HG02571 (cell line): Measurements from ENCODE around the gene C1QBP.
"Not testable (repeated sequence)": the region's sequence is repeated elsewhere in the genome, so short reads cannot be mapped to it uniquely, and the experiment has no call there.

Experiments
- ATAC-seq: cut with Tn5 transposase; IDR thresholded peaks from one replicate; pipeline ENCODE4 v1.9.1; 2021; ENCODE audit warnings: mild to moderate bottlenecking, moderate library complexity; ENCODE audit not compliant: unreplicated experiment

C1QBP gene

DNA sequence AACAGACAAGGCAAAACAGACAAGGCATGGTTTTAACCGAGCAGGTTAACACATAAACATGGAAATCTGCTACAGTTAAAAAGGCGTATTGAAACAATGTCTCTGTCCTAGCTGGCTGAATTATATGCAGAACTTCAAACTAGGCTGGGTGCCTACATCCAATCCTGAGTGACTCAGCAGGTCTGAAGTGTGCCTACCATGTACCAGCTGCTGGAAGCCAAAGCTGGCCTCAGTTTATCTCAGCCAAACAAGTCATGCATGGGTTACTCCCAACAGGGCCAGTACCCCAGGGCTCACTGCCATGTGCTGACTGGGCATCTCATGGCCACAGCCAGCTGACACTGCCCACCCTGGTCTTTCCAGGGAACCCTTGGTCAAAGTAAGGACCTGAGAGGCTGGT is 4.0 kb downstream of the C1QBP start:
- no peak for ATAC-seq

DNA sequence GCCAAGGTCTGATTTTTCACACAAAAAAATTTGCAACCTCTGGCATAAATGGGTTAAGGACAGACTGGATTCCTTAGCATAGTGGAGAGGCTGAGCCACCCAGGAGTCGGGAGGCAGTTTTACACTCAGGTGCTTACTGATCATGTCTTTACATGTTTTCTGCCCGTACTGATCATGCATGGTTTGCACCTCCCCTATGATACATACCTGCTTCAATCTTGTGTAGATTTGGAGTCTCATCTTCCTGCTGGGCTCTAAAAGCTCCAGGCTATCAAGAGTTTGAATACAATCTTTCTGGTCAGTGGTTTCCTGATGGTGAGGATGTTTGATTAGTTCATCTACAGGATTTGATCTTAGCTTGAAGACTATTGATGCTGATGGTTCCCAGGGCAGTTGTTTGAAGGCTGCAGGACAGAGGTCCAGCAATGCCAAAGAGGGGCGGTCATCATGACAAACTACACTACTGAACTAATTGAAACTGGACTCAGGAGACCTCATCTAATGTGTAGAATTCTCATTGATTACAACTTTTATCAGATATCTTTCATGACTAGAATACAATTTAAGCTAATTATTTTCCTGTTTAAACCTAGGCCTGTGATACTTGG is 6.9 kb downstream of the C1QBP start:
- ATAC-seq, result no peak

DNA sequence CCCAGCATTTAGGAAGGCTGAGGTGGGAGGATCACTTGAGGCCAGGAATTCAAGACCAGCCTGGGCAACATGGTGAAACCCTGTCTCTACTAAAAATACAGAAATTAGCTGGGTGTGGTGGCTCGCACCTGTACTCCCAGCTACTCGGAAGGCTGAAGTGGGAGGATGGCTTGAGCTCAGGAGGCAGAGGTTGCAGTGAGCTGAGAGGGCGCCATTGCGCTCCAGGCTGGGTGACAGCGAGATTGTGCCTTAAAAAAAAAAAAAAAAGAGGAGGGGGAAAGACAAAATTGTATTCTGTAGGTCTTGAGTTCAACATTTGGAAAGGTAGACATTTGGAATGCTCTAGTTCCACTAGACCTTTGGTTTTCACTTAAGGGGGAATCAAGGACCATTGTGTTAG is 7.7 kb downstream of the C1QBP start:
- not testable (repeated sequence) for ATAC-seq

DNA sequence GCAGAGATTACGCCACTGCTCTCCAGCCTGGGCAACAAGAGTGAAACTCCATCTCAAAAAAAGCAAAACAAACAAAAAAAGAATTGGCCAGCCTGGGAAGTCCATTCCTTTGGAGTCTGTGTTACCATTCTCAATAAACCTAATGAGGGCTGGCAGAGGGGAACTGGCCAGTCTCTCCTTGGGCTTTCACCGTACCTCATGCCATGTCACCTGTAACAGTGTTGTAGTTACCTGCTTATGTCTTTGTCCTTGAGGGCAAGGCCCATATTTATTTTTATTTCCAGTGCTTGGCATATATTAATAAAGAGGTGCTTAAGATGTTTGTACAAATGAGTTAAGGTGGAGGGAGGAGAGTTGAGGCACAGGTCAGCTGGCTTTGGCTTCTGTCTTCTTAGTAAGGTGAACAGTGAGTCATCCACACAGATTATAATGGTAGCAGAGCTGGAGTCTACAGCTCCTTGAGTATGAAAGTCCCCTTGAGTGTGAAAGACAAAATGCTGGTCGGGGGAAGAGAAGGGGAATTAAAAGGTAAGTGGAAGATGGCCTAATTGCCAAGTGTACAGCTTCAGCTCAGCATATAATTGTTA is 8.4 kb downstream of the C1QBP start:
- no peak for ATAC-seq

DNA sequence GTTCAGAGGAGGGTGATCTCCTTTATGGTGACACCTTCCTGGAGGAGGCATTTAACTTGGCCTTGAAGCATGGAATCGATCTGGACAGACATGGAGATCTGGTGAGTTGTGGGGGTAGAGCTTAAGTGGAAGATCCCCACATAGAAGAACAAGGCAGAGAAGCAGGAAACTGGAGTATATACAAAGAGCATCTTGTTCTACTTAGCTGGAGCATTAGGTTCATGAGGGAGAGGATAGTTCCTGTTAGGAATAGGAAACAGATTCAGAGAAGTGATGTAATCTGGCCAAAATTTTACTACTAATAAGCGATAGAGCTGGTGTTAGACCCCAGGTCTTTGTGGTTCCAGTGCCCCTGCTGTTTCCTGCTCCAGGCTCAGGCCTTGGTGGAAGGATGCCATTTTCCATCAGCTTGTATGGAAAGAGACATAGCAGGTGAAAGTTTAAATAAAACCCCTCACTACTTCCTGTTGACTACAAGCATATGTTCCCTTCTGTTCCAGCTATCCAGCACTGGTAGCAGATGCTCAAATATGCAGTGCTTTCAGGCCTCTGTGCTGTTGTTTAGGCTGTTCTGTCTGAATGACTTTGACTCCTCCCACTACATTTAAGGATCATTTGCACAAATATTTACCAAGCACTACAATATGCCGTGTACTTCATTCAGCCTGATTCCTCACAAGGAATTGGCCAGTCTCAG is 9.6 kb downstream of the C1QBP start:
- ATAC-seq, result no peak

DNA sequence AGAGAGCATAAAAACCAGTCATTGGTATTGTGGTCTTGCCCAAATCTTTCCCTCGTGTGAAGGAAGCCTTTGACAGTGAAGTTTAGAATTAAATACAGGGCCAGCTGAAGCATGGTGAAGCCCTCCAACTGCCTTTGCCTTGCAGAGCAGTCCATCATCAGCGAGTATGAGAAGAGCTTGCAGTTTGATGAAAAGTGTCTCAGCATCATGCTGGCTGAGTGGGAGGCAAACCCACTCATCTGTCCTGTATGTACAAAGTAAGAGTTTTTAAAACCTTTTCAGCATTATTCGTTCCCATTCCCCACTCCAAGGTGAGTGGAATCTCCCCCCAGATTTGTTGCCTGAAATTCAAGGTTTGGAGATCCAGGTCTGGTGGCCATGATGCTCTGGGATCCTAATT is 13.1 kb downstream of the C1QBP start:
- ATAC-seq, result no peak

DNA sequence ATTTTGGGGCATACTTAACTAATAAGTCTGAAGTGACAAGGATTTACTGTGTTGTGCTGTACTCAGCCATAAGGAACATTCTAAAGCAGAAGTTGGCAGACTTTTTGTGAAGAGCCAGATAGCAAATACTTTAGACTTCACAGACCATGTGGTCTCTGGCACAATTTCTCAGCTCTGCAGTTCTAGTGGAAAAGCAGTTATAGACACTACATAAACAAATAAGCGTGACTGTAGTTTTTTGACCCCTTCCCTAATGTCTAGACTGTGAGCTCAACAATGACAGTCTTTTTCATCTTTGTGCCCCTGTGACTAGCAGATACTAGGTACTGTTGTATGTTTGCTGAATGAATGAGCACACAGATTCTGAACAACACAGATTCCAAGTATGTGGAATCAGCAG is 14.0 kb downstream of the C1QBP start:
- no peak for ATAC-seq

DNA sequence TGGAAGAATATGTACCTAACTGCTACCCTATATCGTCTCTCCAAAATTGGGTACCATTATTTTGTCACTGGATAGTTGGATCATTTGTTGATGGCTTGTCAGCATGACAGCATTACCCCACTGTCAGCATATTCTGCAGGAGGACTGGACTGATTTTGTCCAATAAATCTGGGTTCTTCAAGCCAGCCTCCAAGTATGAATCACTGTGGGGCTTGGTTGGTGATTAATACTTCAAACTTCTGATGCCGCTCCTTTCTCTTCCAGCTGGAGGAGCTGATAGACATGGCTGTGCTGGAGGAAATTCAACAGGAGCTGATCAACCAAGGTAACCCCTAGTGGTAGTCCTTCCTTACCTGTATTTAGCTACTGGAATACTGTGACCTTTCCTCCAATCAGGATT is 16.4 kb downstream of the C1QBP start:
- no peak for ATAC-seq

DNA sequence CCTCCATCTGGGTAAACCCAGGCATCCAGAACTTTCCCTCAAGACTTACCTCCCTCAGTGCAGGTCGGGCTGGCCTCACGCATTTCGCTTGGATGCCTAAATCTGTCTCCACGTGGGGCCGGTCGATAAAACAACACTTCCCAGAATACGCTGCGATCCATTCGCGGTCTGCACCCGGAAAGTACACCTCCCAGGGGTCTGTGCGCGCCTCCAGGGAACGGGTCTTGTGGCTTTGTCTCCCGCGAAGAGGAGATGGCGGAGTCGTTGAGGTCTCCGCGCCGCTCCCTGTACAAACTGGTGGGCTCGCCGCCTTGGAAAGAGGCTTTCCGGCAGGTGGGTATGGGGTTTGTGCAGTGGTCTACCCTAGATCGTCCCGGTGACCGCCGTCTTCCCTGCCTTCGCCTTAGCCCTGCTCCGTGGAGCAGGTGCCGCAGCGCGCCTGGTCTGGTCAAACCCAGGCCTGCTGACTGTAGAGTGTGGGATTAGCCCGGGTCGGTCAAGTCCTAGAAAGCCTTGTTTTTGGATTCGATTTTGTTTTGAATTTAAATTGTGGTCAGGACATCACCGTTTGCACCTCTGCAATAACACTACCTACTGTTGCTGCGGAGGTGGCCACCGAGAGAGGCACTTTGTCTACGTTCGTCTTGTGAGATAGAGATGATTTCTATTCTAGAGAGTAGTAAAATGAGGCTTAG is 18.8 kb downstream of the C1QBP start, which contains the start of gene RPAIN:
RPAIN (plus strand) TSS at position 224 of the 695 bp plus-strand sequence; CDS start at position 253, 29 bp downstream.
- ATAC-seq, result peak; percentile 65

DNA sequence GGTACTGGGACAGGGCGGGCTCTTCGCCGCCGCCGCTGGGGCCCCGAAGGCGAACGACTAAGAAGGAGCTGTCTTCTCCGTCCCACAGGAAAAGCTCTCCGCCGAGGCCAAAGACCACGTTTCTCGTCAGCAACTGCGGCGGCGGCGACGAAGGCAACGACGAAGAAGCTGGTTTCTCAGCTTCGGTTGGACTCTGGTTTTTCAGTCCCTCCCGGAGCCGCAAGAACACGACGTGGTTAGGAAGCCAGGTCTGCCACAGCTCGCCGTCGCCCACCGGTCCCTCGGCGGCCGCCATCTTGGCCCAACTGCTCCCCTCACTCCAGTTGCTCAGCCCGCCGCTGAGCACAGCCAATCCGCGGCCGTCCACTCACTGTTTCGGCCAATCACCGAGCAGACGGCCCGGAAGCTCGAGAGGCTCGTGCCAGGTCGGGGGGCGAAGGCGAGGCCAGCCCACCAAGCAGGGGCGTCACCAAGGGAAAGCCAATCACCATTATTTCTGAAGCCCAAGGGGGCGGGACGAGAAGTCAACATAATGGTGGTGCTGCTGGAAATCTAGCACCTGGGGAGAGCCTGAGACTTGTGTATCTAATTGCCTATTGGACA is 19.5 kb downstream of the C1QBP start, which contains the start of gene NUP88:
NUP88 (minus strand) TSS at position 307 of the 603 bp plus-strand sequence; CDS start at position 295, 12 bp downstream.
- peak; percentile 88 for ATAC-seq

DNA sequence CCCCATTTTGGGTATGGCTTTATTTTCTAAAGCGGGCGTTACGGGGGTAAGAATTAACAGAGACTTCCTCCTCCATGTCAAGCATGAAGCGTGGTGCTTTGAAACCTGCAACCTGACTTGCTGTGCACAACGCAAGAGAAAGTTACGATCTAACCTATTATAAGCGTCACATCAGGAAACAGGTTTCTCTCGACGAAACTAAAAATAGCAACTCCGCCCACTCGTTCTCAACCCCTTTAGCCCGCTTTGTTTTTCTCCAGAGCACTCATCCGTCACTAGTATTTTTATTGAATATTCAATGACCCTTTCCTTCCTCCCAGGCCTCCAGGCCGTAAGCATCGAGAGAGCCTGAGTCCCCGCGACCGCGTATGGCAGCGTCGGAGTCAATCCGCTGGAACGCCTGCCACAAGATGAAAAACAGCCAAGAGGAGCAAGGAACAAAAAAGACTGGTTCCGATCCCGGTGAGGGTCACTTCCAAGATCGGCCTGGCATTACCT is 20.0 kb downstream of the C1QBP start:
- ATAC-seq, result no peak

DNA sequence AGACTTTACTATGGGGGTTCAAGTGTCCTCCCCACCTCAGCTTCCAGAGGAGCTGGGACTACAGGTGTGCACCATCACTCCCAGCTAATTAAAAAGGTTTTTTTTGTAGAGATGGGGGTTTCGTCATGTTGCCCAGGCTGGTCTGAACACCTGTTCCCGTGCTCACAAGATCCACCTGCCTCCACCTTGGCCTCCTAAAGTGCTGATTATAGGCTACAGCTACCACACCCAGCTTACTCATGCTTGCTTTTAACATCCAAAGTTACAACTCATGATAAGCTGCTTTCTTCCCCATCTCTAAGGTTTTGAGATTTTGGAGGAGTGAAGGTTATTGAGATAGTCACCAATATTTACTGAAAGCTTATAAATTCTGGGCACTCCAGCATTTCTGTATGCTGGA is 22.1 kb downstream of the C1QBP start:
- no peak for ATAC-seq

DNA sequence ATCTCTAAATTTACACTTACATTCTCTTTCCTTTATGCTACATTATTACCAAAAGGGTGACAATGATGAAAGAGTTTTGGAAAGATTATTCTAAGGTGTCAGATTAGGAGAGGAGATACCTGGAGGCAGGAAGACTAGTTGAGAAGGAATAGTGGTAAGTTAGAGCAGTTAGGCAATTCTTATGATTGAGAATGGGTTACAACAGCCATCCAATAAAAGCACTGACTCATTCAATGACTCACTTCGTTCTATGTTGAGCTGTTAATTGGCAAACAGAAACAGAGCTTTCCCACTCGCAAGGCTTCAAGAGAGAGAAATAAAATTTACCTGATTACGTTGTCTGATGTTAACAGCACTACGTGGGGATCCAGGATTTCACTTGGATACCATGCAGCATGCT is 25.3 kb downstream of the C1QBP start:
- ATAC-seq, result no peak

DNA sequence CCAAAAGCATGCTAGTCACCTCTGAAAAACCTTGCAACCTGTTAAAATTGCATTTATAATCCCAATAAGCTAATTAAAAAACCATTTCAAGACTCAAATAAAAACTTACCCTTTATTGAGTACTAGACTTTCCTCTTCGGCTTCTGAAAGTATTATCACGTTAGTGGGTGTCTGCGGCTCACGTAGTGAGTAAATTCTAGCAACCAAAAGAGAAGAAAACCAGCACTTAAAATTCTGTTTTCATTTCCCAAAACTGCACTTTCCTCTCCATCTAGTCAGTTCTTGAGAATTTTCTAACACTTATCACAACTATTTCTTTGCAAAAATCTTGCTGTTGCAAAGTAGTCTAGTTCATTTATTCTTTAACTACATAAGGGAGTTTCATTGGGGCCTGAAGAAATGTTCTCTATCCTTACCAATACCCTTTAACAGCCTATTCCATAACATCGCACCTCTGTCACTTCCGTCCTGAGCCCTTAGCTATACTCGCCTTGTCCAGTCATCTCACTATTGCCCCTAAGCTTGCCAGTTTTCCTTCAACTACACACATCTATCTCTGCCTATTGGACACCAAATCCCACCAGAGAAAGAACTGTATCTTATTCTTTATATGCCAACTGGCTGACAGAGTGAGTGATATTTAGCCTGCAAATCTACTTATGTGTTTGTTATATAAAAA is 28.2 kb downstream of the C1QBP start:
- ATAC-seq, result no peak

DNA sequence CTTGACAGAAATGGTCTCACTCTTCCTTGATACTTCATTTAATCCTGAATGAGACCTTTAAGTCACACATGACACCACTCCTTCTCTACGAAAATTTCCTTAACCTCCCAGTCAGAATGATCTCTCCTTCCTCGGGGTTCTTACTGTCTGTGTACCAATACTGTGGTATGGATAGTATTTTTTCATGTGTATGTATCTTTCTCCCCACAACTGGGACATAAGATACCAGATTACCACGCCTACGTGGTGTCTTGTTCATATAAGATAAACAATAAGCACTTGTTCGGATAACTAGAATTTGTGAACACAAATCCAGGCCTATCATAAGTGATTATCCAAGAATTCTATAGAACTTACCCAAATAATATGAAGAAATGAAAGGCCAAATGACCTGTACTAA is 30.8 kb downstream of the C1QBP start:
- no peak for ATAC-seq

DNA sequence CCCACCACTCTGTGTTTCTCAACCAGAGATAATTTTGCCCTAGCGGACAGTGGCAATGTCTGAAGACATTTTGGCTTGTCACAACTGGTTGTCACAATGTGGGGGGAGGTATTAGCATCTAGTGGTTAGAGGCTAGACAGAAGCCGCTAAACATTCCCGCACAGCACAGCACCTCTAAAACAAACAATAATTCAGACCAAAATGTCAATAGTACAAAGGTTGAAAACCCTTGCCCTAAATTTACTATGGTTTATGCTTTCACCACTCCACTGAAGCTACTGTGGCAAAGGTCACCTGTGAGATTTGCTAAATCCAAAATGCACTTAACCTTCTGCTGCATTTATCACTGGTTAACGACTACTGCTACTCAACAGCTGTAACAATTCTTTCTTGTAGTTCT is 33.6 kb downstream of the C1QBP start:
- ATAC-seq, result no peak

DNA sequence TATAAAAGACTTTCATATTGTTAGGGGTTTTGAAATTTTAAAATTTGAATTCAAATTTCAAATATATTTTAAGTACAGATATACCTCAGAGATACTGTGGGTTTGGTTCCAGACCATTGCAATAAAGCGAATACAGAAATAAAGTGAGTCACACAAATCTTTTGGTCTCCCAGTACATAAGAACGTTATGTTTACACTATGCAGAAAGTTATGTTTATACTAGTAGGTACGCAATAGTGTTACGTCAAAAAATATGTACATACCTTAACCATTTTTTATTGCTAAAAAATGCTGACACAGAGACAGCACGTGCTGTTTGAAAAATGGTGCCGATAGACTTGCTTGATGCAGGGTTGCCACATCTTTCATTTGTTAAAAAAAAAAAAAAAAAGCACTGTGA is 39.2 kb downstream of the C1QBP start:
- ATAC-seq, result no peak

DNA sequence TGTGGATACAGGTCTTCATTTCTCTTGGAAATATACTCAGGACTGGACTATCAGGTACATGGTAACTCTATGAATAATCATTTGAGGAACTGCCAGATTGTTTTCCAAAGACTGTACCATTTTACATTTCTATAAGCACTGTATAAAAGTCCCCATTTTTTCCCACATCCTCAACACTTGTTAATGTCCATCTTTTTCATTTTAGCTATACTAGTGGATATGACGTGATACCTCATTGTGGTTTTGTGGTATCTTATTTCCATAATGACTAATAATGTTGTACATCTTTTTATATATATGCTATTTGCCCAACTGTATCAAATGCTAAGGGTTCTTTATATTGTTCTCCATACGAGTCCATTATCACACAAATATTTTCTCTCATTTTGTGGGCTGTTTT is 42.3 kb downstream of the C1QBP start:
- ATAC-seq, result no peak

DNA sequence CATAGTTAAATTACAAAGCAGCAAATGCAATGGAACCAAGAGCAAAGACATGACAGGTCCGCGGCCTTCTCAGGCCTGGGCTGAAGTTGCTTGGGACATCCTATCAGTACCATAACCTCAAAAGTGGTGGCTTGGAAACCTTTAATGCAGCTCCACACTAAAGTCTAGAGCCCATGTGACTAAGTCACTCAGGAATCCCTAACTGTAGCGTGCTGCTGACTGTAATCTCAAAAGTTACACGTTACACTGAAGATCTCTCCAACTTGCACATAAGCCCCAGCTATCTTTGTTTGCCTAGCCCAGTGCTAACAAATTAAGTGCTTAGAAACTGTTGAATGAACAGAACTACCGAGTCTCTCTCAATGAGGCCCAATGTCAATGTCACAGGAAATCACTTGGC is 47.3 kb downstream of the C1QBP start:
- ATAC-seq, result no peak
